HCT116 (cell line): ENCODE results near the gene SSX5. TPM values are rescaled to one million over a fixed set of nuclear protein-coding genes. Genes with fewer than 3 reads are reported as not detected.

Experiments
- ATAC-seq: fragments of 200-7000 bp; cut with Tn5 transposase; 2 replicates; pipeline ENCODE4 v1.9.1; 2020; ENCODE audit warnings: mild to moderate bottlenecking, moderate library complexity
- Bru-seq: library from RNA; stranded (reverse); fragments of 400-500 nt; gene quantifications from one replicate; lab custom pipeline; 2021; lab: Mats Ljungman, UMichigan
- BruChase-seq, 2 experiments: library from RNA; stranded (reverse); fragments of 400-500 nt; gene quantifications; one replicate each; lab custom pipeline; 2021; lab: Mats Ljungman, UMichigan
- BruUV-seq: library from RNA; stranded (reverse); fragments of 400-500 nt; replicated peaks from 2 replicates; lab custom pipeline; 2021; lab: Mats Ljungman, UMichigan
- CTCF ChIA-PET: fragments of 300-600 bp; sonication (Branson Sonifier 250); formaldehyde crosslinking; loops from one replicate; lab custom pipeline; 2021; ENCODE audit warnings: antibody characterized with exemption; lab: Charles Lee
- POLR2A ChIA-PET: fragments of 300-600, 350-600 bp; sonication (Branson Sonifier 250); formaldehyde crosslinking; loops from one replicate; lab custom pipeline; 2021; ENCODE audit warnings: antibody characterized with exemption; lab: Charles Lee
- RAD21 ChIA-PET, 2 experiments: fragments of 300-600 bp; sonication (Branson Sonifier 250); formaldehyde crosslinking; loops; one replicate each; lab custom pipeline; 2023; ENCODE audit warnings: low total read pairs in 2 of 2; ENCODE audit not compliant: uncharacterized antibody in 2 of 2, unreplicated experiment in 2 of 2, low non-redundant PET in 1 of 2; lab: Charles Lee
- DNase-seq: peaks from one replicate; pipeline ENCODE4 v3.0.0-alpha.2; 2010; ENCODE audit warnings: low read depth, low spot score
- H2AFZ ChIP-seq: fragments of 200-600 bp; shearing (Covaris generic), sonication (generic); 2 replicates; pipeline ENCODE4 v1.6.1; 2017; ENCODE audit warnings: low read depth, mixed run types, mixed read lengths, antibody characterized with exemption, low read length; ENCODE audit not compliant: poor library complexity, severe bottlenecking
- H3K27ac ChIP-seq: 2 replicates; pipeline ENCODE4 v1.5.1; 2012; ENCODE audit warnings: low read depth, low read length
- H3K27me3 ChIP-seq: fragments of 200-600 bp; sonication (generic); 2 replicates; pipeline ENCODE4 v1.6.1; 2016; ENCODE audit warnings: mixed run types, low read length, mixed read lengths; ENCODE audit not compliant: insufficient read depth
- H3K36me3 ChIP-seq, 2 experiments: fragments of 200-500 bp in 1 of 2; fragments of 200-600 bp in 1 of 2; sonication (Bioruptor generic) in 1 of 2; sonication (generic) in 1 of 2; 2 replicates each; pipeline versions ENCODE4 v1.5.1 to v1.6.1; 2014 to 2016; ENCODE audit warnings: low read length in 2 of 2, inconsistent platforms in 1 of 2, mixed read lengths in 1 of 2, mixed run types in 1 of 2; ENCODE audit not compliant: insufficient read depth in 2 of 2, control insufficient read depth in 1 of 2
- H3K4me1 ChIP-seq, 2 experiments: fragments of 200-600 bp in 1 of 2; sonication (generic) in 1 of 2; 2 replicates each; pipeline versions ENCODE4 v1.5.1 to v1.6.1; 2012 to 2017; ENCODE audit warnings: low read length in 2 of 2, inconsistent platforms in 1 of 2, mild to moderate bottlenecking in 1 of 2, mixed read lengths in 1 of 2, mixed run types in 1 of 2, moderate library complexity in 1 of 2; ENCODE audit not compliant: insufficient read depth in 2 of 2, control insufficient read depth in 1 of 2
- H3K4me2 ChIP-seq: fragments of 200-600 bp; sonication (generic); 2 replicates; pipeline ENCODE4 v1.6.1; 2017; ENCODE audit warnings: mixed run types, low read length, mixed read lengths
- H3K4me3 ChIP-seq, 2 experiments: fragments of 200-600 bp in 1 of 2; sonication (generic) in 1 of 2; replicated peaks in 1 of 2; 2 replicates each; pipeline ENCODE4 v1.5.1; 2011 to 2016; ENCODE audit warnings: low read length in 2 of 2, control low read depth in 1 of 2, low read depth in 1 of 2, mild to moderate bottlenecking in 1 of 2, mixed read lengths in 1 of 2, mixed run types in 1 of 2
- H3K79me2 ChIP-seq: fragments of 200-600 bp; sonication (generic); 2 replicates; pipeline ENCODE4 v1.6.1; 2017; ENCODE audit warnings: mild to moderate bottlenecking, mixed run types, low read length, moderate library complexity, mixed read lengths; ENCODE audit not compliant: insufficient read depth
- H3K9ac ChIP-seq: fragments of 200-600 bp; sonication (generic); 2 replicates; pipeline ENCODE4 v1.6.1; 2016; ENCODE audit warnings: low read length, mixed read lengths
- H3K9me2 ChIP-seq: fragments of 200-600 bp; sonication (generic), shearing (Covaris generic); 2 replicates; pipeline ENCODE4 v1.6.1; 2017; ENCODE audit warnings: mixed run types, mild to moderate bottlenecking, moderate library complexity; ENCODE audit not compliant: insufficient read depth
- H3K9me3 ChIP-seq, 2 experiments: fragments of 200-500 bp in 1 of 2; fragments of 200-600 bp in 1 of 2; sonication (Bioruptor generic) in 1 of 2; sonication (generic) in 1 of 2; 2 replicates each; pipeline ENCODE4 v1.6.1; 2014 to 2017; ENCODE audit warnings: low read length in 2 of 2, mixed read lengths in 2 of 2, inconsistent platforms in 1 of 2, low read depth in 1 of 2, mild to moderate bottlenecking in 1 of 2, mixed run types in 1 of 2, moderate library complexity in 1 of 2; ENCODE audit not compliant: control insufficient read depth in 1 of 2, insufficient read depth in 1 of 2
- H4K20me1 ChIP-seq: fragments of 200-600 bp; sonication (generic), shearing (Covaris generic); 2 replicates; pipeline ENCODE4 v1.6.1; 2017; ENCODE audit warnings: mixed run types, mild to moderate bottlenecking, moderate library complexity; ENCODE audit not compliant: insufficient read depth
- EZH2 ChIP-seq: fragments of 200-600 bp; sonication (generic); IDR thresholded peaks from 2 replicates; pipeline ENCODE4 v1.6.1; 2017; ENCODE audit warnings: antibody characterized with exemption, mixed run types
- FOSL1 ChIP-seq: IDR thresholded peaks from 2 replicates; pipeline ENCODE4 v1.6.1; 2012; ENCODE audit warnings: low read depth
- JUND ChIP-seq: IDR thresholded peaks from 2 replicates; pipeline ENCODE4 v1.6.1; 2012
- POLR2A ChIP-seq: IDR thresholded peaks from 2 replicates; pipeline ENCODE4 v1.7.0; 2011; ENCODE audit warnings: borderline replicate concordance; ENCODE audit not compliant: insufficient read depth, insufficient read length; ENCODE audit errors: extremely low read depth
- RAD21 ChIP-seq: IDR thresholded peaks from 2 replicates; pipeline ENCODE4 v1.6.1; 2012; ENCODE audit warnings: low read depth, mild to moderate bottlenecking
- SRF ChIP-seq: IDR thresholded peaks from 2 replicates; pipeline ENCODE4 v1.6.1; 2012; ENCODE audit warnings: low read depth
- TCF7L2 ChIP-seq: IDR thresholded peaks from 2 replicates; pipeline ENCODE4 v1.7.0; 2011; ENCODE audit warnings: borderline replicate concordance, inconsistent platforms; ENCODE audit not compliant: insufficient read depth, insufficient read length; ENCODE audit errors: extremely low read depth
- YY1 ChIP-seq: IDR thresholded peaks from 2 replicates; pipeline ENCODE4 v1.6.1; 2011; ENCODE audit warnings: low read length, low read depth, moderate library complexity, mild to moderate bottlenecking; ENCODE audit not compliant: insufficient replicate concordance; ENCODE audit errors: extremely low read depth
- ZFX ChIP-seq: fragments of 450-650 bp; IDR thresholded peaks from 2 replicates; pipeline ENCODE4 v1.6.1; 2017
- ZNF274 ChIP-seq: fragments of 200-500 bp; sonication (Bioruptor generic); IDR thresholded peaks from 2 replicates; pipeline ENCODE4 v1.6.1; 2014; ENCODE audit warnings: mild to moderate bottlenecking, low read depth, low read length, inconsistent platforms
- intact Hi-C: fragments of 100-400 bp; cut with micrococcal nuclease; formaldehyde crosslinking; loops from 2 replicates; pipeline ENCODE4 v1.10.0; 2022
- long read RNA-seq: library from polyadenylated mRNA; unstranded; transcript quantifications from one replicate; pipeline ENCODE4 v2.0.0, GENCODE V29; 2021; ENCODE audit not compliant: unreplicated experiment
- polyA plus RNA-seq: library from polyadenylated mRNA; unstranded; fragments of >200 nt; gene quantifications from 2 replicates; pipeline ENCODE4 v1.2.1, GENCODE V29; 2012; ENCODE audit warnings: missing spikeins
- total RNA-seq: library from RNA; stranded (reverse); gene quantifications from one replicate; pipeline ENCODE4 v1.2.1, GENCODE V29; 2021; ENCODE audit not compliant: unreplicated experiment
- TF ChIP-seq, protein P1 (sequence below): IDR thresholded peaks from 2 replicates; pipeline ENCODE4 v1.6.1; 2011; ENCODE audit warnings: mild to moderate bottlenecking, low read length, moderate library complexity; ENCODE audit not compliant: insufficient replicate concordance; ENCODE audit errors: extremely low read depth
- TF ChIP-seq, protein P2 (sequence below): IDR thresholded peaks from 2 replicates; pipeline ENCODE4 v1.6.1; 2012
- TF ChIP-seq, protein P3 (sequence below): IDR thresholded peaks from 2 replicates; pipeline ENCODE4 v1.6.1; 2012; ENCODE audit warnings: low read depth
- TF ChIP-seq, protein P4 (sequence below), 3 experiments: fragments of 200-600 bp in 1 of 3; sonication (generic) in 1 of 3; IDR thresholded peaks in 2 of 3; conservative IDR thresholded peaks in 1 of 3; 2 replicates each; pipeline ENCODE4 v1.5.1; 2012 to 2017; ENCODE audit warnings: low read depth in 2 of 3, low read length in 2 of 3, antibody characterized with exemption in 1 of 3, borderline replicate concordance in 1 of 3, control low read depth in 1 of 3, mild to moderate bottlenecking in 1 of 3, mixed read lengths in 1 of 3, mixed run types in 1 of 3, moderate library complexity in 1 of 3; ENCODE audit not compliant: insufficient read depth in 1 of 3

The SSX5 gene, protein sequence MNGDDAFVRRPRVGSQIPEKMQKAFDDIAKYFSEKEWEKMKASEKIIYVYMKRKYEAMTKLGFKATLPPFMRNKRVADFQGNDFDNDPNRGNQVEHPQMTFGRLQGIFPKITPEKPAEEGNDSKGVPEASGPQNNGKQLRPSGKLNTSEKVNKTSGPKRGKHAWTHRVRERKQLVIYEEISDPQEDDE
- not detected for total RNA-seq
- polyA plus RNA-seq: not detected in 2 replicates
- not detected for Bru-seq, nascent RNA
- BruChase-seq, experiment 1, labeled RNA remaining after a 6-hour chase: not detected
- BruChase-seq, experiment 2, labeled RNA remaining after a 2-hour chase: not detected
- long read RNA-seq: 0 reads

DNA sequence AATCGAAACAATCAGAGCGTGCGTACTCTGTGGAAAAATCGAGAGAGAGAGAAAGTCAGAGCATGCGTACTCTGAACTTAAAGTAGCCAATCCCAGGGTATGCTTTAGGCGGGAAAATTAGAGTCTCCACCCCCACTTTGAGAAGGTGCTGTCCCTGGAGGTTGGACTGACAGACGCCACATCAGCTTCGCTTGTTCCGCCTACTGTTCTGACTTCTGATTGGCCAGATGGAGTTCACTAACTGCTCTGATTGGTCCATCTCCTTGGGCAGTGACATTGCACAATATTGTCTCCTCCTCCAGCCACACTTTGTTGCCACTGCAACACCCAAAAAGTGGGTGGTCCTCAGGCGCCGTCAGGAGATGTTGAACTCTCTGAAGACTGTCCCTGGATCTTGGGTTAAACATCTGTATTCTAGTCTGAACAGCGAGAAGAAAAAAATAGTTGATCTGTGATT is at the start of gene SSX5:
Gene SSX5 (minus strand): TSS at position 51 of the 457 bp plus-strand sequence. CDS start 1,437 bp downstream, outside the sequence.
- DNase-seq: no peak
- Histone ChIP-seq H2AFZ (no peak within 1 kb of the TSS), H3K9me3 (no peaks in the 10 kb centered on the region), H4K20me1 (no peaks in the 10 kb centered on the region), H3K27me3 (no peaks in the 10 kb centered on the region), H3K4me3 (no peak within 1 kb of the TSS), H3K4me2 (no peak within 1 kb of the TSS), H3K79me2 (no peaks in the 10 kb centered on the region), H3K27ac (no peak within 1 kb of the TSS), H3K4me1 (no peaks in the 10 kb centered on the region), H3K36me3 (no peaks in the 10 kb centered on the region), H3K9me2 (no peaks in the 10 kb centered on the region), H3K9ac (no peak within 1 kb of the TSS)
- RAD21 ChIA-PET: no interaction called here
- intact Hi-C loops: no loop called here
- ATAC-seq: no peak
- no TSS peak for BruUV-seq
- TF ChIP-seq TCF7L2 (no peak), FOSL1 (no peak), POLR2A (no peak), RAD21 (no peak), EZH2 (no peak), ZFX (no peak), ZNF274 (no peak), SRF (no peak), YY1 (no peak), JUND (no peak)
- TF ChIP-seq, protein P1, sequence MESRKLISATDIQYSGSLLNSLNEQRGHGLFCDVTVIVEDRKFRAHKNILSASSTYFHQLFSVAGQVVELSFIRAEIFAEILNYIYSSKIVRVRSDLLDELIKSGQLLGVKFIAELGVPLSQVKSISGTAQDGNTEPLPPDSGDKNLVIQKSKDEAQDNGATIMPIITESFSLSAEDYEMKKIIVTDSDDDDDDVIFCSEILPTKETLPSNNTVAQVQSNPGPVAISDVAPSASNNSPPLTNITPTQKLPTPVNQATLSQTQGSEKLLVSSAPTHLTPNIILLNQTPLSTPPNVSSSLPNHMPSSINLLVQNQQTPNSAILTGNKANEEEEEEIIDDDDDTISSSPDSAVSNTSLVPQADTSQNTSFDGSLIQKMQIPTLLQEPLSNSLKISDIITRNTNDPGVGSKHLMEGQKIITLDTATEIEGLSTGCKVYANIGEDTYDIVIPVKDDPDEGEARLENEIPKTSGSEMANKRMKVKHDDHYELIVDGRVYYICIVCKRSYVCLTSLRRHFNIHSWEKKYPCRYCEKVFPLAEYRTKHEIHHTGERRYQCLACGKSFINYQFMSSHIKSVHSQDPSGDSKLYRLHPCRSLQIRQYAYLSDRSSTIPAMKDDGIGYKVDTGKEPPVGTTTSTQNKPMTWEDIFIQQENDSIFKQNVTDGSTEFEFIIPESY: no peak
- TF ChIP-seq, protein P2, sequence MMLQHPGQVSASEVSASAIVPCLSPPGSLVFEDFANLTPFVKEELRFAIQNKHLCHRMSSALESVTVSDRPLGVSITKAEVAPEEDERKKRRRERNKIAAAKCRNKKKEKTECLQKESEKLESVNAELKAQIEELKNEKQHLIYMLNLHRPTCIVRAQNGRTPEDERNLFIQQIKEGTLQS: no peak
- TF ChIP-seq, protein P3, sequence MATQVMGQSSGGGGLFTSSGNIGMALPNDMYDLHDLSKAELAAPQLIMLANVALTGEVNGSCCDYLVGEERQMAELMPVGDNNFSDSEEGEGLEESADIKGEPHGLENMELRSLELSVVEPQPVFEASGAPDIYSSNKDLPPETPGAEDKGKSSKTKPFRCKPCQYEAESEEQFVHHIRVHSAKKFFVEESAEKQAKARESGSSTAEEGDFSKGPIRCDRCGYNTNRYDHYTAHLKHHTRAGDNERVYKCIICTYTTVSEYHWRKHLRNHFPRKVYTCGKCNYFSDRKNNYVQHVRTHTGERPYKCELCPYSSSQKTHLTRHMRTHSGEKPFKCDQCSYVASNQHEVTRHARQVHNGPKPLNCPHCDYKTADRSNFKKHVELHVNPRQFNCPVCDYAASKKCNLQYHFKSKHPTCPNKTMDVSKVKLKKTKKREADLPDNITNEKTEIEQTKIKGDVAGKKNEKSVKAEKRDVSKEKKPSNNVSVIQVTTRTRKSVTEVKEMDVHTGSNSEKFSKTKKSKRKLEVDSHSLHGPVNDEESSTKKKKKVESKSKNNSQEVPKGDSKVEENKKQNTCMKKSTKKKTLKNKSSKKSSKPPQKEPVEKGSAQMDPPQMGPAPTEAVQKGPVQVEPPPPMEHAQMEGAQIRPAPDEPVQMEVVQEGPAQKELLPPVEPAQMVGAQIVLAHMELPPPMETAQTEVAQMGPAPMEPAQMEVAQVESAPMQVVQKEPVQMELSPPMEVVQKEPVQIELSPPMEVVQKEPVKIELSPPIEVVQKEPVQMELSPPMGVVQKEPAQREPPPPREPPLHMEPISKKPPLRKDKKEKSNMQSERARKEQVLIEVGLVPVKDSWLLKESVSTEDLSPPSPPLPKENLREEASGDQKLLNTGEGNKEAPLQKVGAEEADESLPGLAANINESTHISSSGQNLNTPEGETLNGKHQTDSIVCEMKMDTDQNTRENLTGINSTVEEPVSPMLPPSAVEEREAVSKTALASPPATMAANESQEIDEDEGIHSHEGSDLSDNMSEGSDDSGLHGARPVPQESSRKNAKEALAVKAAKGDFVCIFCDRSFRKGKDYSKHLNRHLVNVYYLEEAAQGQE: no peak
- TF ChIP-seq, protein P4, sequence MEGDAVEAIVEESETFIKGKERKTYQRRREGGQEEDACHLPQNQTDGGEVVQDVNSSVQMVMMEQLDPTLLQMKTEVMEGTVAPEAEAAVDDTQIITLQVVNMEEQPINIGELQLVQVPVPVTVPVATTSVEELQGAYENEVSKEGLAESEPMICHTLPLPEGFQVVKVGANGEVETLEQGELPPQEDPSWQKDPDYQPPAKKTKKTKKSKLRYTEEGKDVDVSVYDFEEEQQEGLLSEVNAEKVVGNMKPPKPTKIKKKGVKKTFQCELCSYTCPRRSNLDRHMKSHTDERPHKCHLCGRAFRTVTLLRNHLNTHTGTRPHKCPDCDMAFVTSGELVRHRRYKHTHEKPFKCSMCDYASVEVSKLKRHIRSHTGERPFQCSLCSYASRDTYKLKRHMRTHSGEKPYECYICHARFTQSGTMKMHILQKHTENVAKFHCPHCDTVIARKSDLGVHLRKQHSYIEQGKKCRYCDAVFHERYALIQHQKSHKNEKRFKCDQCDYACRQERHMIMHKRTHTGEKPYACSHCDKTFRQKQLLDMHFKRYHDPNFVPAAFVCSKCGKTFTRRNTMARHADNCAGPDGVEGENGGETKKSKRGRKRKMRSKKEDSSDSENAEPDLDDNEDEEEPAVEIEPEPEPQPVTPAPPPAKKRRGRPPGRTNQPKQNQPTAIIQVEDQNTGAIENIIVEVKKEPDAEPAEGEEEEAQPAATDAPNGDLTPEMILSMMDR (IDR thresholded peaks at IDR 0.05 in 2 of 3, conservative IDR thresholded peaks at IDR 0.05 in 1 of 3; ENCODE audit: borderline replicate concordance in 1 of 3, insufficient read depth in 1 of 3, low read depth in 2 of 3, low read length in 2 of 3): no peak
- POLR2A ChIA-PET: no interaction called here
- CTCF ChIA-PET: no interaction called here
